Pancreas (tissue), 10 donors: ENCODE results near the gene FBLL1. TPM values are rescaled to one million over a fixed set of nuclear protein-coding genes. Genes with fewer than 3 reads are reported as not detected.
A peak's percentile ranks its signal among the peaks of the same experiment; 100 is the strongest.

Experiments
- ATAC-seq, 4 donors: fragments of 200-7000 bp; cut with Tn5 transposase; one replicate each; pipeline versions ENCODE4 v1.8.0 to v1.9.1; 2020; ENCODE audit warnings: mild to moderate bottlenecking in 4 of 4, moderate library complexity in 4 of 4
- DNase-seq, 6 donors: peaks; one replicate each; pipeline ENCODE4 v3.0.0-alpha.2; 2020
- FAIRE-seq: peaks from 2 replicates; lab custom pipeline; 2012; peaks lifted over from hg19 to GRCh38; lab: Jason Lieb, UNC
- H3K27ac ChIP-seq, 4 donors: fragments of 200-600 bp; sonication (generic); 1 replicate in 3 of 4; 2 replicates in 1 of 4; pipeline versions ENCODE4 v1.5.0 to v1.8.0; 2020
- H3K27me3 ChIP-seq, 4 donors: fragments of 200-600 bp; one replicate each; pipeline ENCODE4 v1.8.0; 2021
- H3K36me3 ChIP-seq, 3 donors: fragments of 200-600 bp; sonication (generic) in 1 of 3; one replicate each; pipeline versions ENCODE4 v1.5.0 to v1.8.0; 2020 to 2021
- H3K4me1 ChIP-seq, 3 donors: fragments of 200-600 bp; one replicate each; pipeline ENCODE4 v1.8.0; 2021
- H3K4me3 ChIP-seq, 4 donors: fragments of 200-600 bp; sonication (generic) in 2 of 4; one replicate each; pipeline versions ENCODE4 v1.5.0 to v1.8.0; 2020 to 2021
- H3K9me3 ChIP-seq, 4 donors: fragments of 200-600 bp; one replicate each; pipeline ENCODE4 v1.8.0; 2021
- CTCF ChIP-seq, 4 donors: fragments of 200-600 bp; sonication (generic) in 3 of 4; IDR thresholded peaks; one replicate each; pipeline versions ENCODE4 v1.5.0 to v1.8.0; 2021; ENCODE audit warnings: antibody characterized with exemption in 4 of 4
- WGBS, 2 donors: extraction: QIAGEN DNeasy Blood & Tissue Kit; methylation state at CpG; one replicate each; pipeline ENCODE4 v1.1.7; 2013; 5-methylcytosine and 5-hydroxymethylcytosine counted together
- intact Hi-C, 3 donors: fragments of 100-400 bp; cut with DNase I; formaldehyde crosslinking; loops; one replicate each; pipeline versions ENCODE4 v1.11.1 to v1.14.2; 2022
- polyA plus RNA-seq, 2 donors: library from polyadenylated mRNA; stranded (reverse); fragments of 200-250 nt; gene quantifications; one replicate each; pipeline ENCODE4 v1.2.3, GENCODE V29; 2013
- total RNA-seq, 6 donors: library from RNA; stranded (reverse); fragmentation: NEBNext Ultra II Directional in 4 of 6; extraction: Animal tissue kit (Norgen Biotek cat#: 25700) in 4 of 6; gene quantifications; one replicate each; pipeline versions ENCODE4 v1.2.1 to v1.2.4, GENCODE V29; 2021 to 2023
- donor health status: healthy with polysubstance abuse.
- donor health status: DM: no; HTN: no; CAD: no; lungs with moderate emphysema.
- donor health status: DM: no; HTN: no; CAD: no.
- donor health status: control.
- donor health status: control.
- donor health status: Bipolar disorder and iron deficiency.
- donor health status: DM: yes; HTN: yes; CAD: no.
- donor health status: DM: no; HTN: no; CAD: no.
- donor health status: DM: no; HTN: no; CAD: no.
- donor health status: DM: yes; HTN: yes; CAD: no.

The FBLL1 gene
- total and polyA plus RNA-seq, 8 donors, result 0.31 to 5.4 (median 0.93) TPM; not detected in 1

GRCh38 chr5:168486136-168486879 is 42.8 kb upstream of the FBLL1 start, which contains the start of gene RARS1:
RARS1 (plus strand) TSS chr5:168486471; CDS start chr5:168486499, 28 bp downstream.
- H3K4me1 ChIP-seq, result peaks cover 0 to 8% (median 0%) of the 10 kb centered on the region in 3 donors
- peak; percentile 88 to 97 (median 92) for DNase-seq
- H3K27me3 ChIP-seq, result no peaks in the 10 kb centered on the region
- ATAC-seq, result peak; percentile 99 to 100 (median 100)
- FAIRE-seq, result no peak
- H3K4me3 ChIP-seq, result peak within 1 kb of the TSS; percentile 61 to 99 (median 88)
- H3K36me3 ChIP-seq, result peaks cover 0 to 28% (median 27%) of the 10 kb centered on the region in 3 donors
- peak; percentile 82 to 93 (median 92) for TF ChIP-seq CTCF (IDR thresholded peaks at IDR 0.05)
- intact Hi-C loops, result no loop called here
- peak within 1 kb of the TSS in 3 of 4 donors; percentile 28 to 57 (median 48) for H3K27ac ChIP-seq
- WGBS, 2 donors, result 0% methylated on average over 39 to 40 of the region's 40 CpGs
- no peaks in the 10 kb centered on the region for H3K9me3 ChIP-seq

DNA sequence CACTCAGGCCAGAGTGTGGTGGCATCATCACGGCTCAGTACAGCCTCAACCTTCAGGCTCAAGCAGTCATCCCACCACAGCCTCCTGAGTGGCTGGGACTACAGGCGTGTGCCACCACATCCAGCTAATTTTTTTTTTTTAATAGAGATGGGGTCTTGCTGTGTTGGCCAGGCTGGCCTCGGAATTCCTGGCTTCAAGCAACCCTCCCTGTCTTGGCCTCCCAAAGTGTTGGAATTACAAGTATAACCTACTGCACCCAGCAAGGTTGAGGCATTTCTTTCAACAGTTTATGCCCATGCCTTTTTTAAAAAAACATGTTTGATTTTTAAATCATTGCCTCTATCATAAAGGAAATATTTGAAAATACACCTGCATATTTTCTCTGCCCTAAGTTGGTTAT is 40.0 kb upstream of the FBLL1 start:
- ATAC-seq (no peak), DNase-seq (no peak), FAIRE-seq (no peak)
- 90 to 91% methylated on average over 3 of the region's 3 CpGs for WGBS, 2 donors
- Histone ChIP-seq H3K4me1 (peaks cover 0 to 8% (median 0%) of the 10 kb centered on the region in 3 donors), H3K9me3 (no peaks in the 10 kb centered on the region), H3K36me3 (peaks cover 0 to 50% (median 32%) of the 10 kb centered on the region in 3 donors), H3K27me3 (no peaks in the 10 kb centered on the region), H3K4me3 (no peak overlapping the region), H3K27ac (no peak overlapping the region)
- no peak for TF ChIP-seq CTCF (IDR thresholded peaks at IDR 0.05)
- intact Hi-C loops, result no loop called here

DNA sequence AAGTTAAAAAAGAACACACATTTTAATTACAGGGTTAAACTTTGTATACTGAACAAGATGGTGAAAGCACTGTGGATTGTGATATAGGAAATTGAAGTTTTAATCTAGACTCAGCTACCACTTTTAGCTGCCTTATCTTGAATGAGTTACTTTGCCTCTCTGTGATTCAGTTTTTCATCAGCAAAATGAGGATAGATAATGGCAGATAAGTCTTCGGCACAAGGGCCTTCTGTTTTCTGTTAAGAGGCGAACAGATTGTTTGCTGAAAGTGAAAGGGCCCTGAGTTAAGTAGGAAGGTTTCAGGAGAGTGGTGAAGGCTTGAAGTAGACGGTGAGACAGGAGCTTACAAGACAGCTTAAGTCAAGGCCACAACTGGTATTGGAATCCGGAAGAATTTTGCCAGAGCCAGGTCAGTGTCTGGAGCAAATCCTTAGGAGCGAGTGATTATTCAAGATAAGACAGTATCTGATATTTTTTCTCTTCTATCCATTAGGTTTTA is 35.0 kb upstream of the FBLL1 start:
- no peak overlapping the region for H3K4me3 ChIP-seq
- 85 to 86% methylated on average over 5 of the region's 5 CpGs for WGBS, 2 donors

DNA sequence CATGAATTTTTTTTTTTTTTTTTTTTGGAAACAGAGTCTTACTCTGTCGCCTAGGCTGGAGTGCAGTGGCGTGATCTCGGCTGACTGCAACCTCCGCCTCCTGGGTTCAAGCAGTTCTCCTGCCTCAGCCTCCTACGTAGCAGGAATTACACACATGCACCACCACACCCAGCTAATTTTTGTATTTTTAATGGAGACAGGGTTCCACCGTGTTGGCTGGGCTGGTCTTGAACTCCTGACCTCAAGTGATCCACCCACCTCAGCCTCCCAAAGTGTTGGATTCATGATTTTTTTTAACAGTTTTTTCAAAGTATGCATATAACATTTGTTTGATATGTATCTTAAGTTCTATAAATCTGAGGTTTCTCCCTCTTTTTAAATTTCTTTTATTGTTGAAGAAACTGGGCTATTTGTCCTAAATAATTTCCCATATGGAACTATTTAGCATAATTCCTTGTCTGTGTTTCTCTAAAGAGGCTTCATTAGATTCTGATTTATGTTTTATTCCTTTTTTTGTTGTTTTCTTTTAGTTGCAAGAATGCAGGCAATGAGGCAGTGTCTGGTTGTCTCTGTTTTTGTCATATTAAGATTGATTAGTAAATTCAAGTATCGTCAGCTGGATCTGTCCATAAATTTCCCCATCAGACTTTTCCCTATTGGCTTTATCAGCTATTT is 26.4 kb upstream of the FBLL1 start:
- Histone ChIP-seq H3K27ac (no peak overlapping the region), H3K36me3 (peaks cover 0 to 33% (median 16%) of the 10 kb centered on the region in 3 donors), H3K4me3 (no peak overlapping the region), H3K27me3 (no peaks in the 10 kb centered on the region), H3K4me1 (no peaks in the 10 kb centered on the region), H3K9me3 (no peaks in the 10 kb centered on the region)
- FAIRE-seq, result no peak
- ATAC-seq, result no peak
- intact Hi-C loops, result no loop called here
- no peak for TF ChIP-seq CTCF (IDR thresholded peaks at IDR 0.05)
- DNase-seq, result no peak
- WGBS, 2 donors, result 91 to 97% methylated on average over 7 of the region's 7 CpGs

More for the DNA sequence above, 35.0 kb upstream of the FBLL1 start:
- Histone ChIP-seq H3K4me1 (no peaks in the 10 kb centered on the region), H3K27me3 (no peaks in the 10 kb centered on the region), H3K27ac (no peak overlapping the region), H3K36me3 (peaks cover 17 to 72% (median 57%) of the 10 kb centered on the region in 3 donors), H3K9me3 (no peaks in the 10 kb centered on the region)
- no peak for DNase-seq
- no peak for ATAC-seq
- TF ChIP-seq CTCF (IDR thresholded peaks at IDR 0.05), result no peak
- intact Hi-C loops, result no loop called here
- FAIRE-seq, result no peak
